ENCODE measurements around the gene OCA2.

DNA sequence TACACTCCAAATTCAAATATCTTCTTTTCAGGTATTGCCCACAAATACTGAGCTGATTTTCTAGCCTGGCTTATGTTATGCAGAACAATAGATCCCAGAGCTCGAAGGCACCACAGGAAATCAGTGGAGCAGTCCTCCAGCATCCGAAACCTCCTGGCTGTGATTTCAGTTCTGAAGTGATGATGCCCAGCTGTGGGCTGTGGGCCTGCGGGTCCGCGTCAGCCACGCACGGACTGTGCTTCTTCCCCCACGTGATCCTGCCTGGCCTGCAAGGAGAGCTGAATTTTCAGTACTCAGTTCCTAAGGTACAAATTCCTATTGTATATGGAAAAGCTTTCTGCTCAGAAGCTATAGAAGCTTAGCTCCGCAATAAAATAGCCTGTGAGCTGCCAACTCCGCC is 96.2 kb downstream of the OCA2 start:
- no peak for TF ChIP-seq EZH2 (IDR thresholded peaks at IDR 0.05; ENCODE audit: borderline replicate concordance, low read depth, low read length, poor library complexity, severe bottlenecking)
- TF ChIP-seq, protein P1, sequence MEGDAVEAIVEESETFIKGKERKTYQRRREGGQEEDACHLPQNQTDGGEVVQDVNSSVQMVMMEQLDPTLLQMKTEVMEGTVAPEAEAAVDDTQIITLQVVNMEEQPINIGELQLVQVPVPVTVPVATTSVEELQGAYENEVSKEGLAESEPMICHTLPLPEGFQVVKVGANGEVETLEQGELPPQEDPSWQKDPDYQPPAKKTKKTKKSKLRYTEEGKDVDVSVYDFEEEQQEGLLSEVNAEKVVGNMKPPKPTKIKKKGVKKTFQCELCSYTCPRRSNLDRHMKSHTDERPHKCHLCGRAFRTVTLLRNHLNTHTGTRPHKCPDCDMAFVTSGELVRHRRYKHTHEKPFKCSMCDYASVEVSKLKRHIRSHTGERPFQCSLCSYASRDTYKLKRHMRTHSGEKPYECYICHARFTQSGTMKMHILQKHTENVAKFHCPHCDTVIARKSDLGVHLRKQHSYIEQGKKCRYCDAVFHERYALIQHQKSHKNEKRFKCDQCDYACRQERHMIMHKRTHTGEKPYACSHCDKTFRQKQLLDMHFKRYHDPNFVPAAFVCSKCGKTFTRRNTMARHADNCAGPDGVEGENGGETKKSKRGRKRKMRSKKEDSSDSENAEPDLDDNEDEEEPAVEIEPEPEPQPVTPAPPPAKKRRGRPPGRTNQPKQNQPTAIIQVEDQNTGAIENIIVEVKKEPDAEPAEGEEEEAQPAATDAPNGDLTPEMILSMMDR (conservative IDR thresholded peaks at IDR 0.05; ENCODE audit: low read depth, low read length): no peak
